GM12878 (cell line): Measurements from ENCODE around the gene HBD. TPM values are rescaled to one million over a fixed set of nuclear protein-coding genes. Genes with fewer than 3 reads are reported as not detected.

Source experiments
- ATAC-seq: fragments of 200-7000 bp; cut with Tn5 transposase; 3 replicates; pipeline ENCODE4 v1.9.1; 2020; ENCODE audit warnings: mild to moderate bottlenecking, moderate library complexity
- BruUV-seq: library from RNA; stranded (reverse); fragments of 400-500 nt; replicated peaks from 2 replicates; lab custom pipeline; 2021; lab: Mats Ljungman, UMichigan
- CTCF ChIA-PET: fragments of 300-600 bp; sonication (Branson Sonifier 250); formaldehyde crosslinking; extraction: SDS; loops from one replicate; lab custom pipeline; 2021; ENCODE audit warnings: inconsistent platforms; lab: Yijun Ruan, JAX
- POLR2A ChIA-PET: fragments of 350-600 bp; formaldehyde crosslinking; extraction: SDS; loops from one replicate; lab custom pipeline; 2021; ENCODE audit warnings: inconsistent platforms; lab: Charles Lee
- RAD21 ChIA-PET: fragments of 300-600 bp; sonication (Branson Sonifier 250); formaldehyde crosslinking; loops from one replicate; lab custom pipeline; 2023; ENCODE audit warnings: antibody characterized with exemption; ENCODE audit not compliant: unreplicated experiment; lab: Charles Lee
- SMC1A ChIA-PET: fragments of 300-600 bp; sonication (Branson Sonifier 250); formaldehyde crosslinking; loops from one replicate; lab custom pipeline; 2023; ENCODE audit not compliant: unreplicated experiment, uncharacterized antibody; lab: Charles Lee
- DNase-seq: peaks from one replicate; pipeline ENCODE4 v3.0.0-alpha.2; 2011; ENCODE audit warnings: low read depth, low spot score
- FAIRE-seq: peaks from 3 replicates; lab custom pipeline; 2011; peaks lifted over from hg19 to GRCh38; lab: Jason Lieb, UNC
- H2AFZ ChIP-seq: 2 replicates; pipeline ENCODE4 v1.6.0; 2011; ENCODE audit warnings: low read depth, low read length, control low read depth; ENCODE audit not compliant: control insufficient read depth
- H3K27ac ChIP-seq: 2 replicates; pipeline ENCODE4 v1.5.1; 2011; ENCODE audit warnings: control low read depth; ENCODE audit not compliant: control insufficient read depth, insufficient read depth
- H3K27me3 ChIP-seq, 2 experiments: replicated peaks in 1 of 2; 2 replicates each; pipeline versions ENCODE4 v1.6.0 to v1.6.1; 2011; ENCODE audit warnings: low read length in 1 of 2; ENCODE audit not compliant: control insufficient read depth in 2 of 2, insufficient read depth in 2 of 2
- H3K36me3 ChIP-seq, 2 experiments: 2 replicates each; pipeline ENCODE4 v1.5.1; 2011; ENCODE audit warnings: low read length in 1 of 2; ENCODE audit not compliant: control insufficient read depth in 2 of 2, insufficient read depth in 2 of 2
- H3K4me1 ChIP-seq: 2 replicates; pipeline ENCODE4 v1.6.1; 2011; ENCODE audit warnings: mild to moderate bottlenecking, low read length, moderate library complexity, mixed read lengths; ENCODE audit not compliant: control insufficient read depth, insufficient read depth
- H3K4me2 ChIP-seq: 2 replicates; pipeline ENCODE4 v1.6.0; 2011; ENCODE audit warnings: control low read depth; ENCODE audit not compliant: control insufficient read depth, insufficient read depth
- H3K4me3 ChIP-seq: fragments of 200-600 bp; sonication (generic); 2 replicates; pipeline ENCODE4 v1.5.1; 2016
- H3K79me2 ChIP-seq: 2 replicates; pipeline ENCODE4 v1.6.0; 2011; ENCODE audit warnings: low read length; ENCODE audit not compliant: control insufficient read depth, insufficient read depth
- H3K9ac ChIP-seq: 2 replicates; pipeline ENCODE4 v1.8.0; 2011; ENCODE audit warnings: low read length, control low read depth, mixed read lengths; ENCODE audit not compliant: control insufficient read depth, insufficient read depth
- H3K9me3 ChIP-seq: replicated peaks from 3 replicates; pipeline ENCODE4 v1.5.1; 2011; ENCODE audit warnings: mild to moderate bottlenecking, low read length; ENCODE audit not compliant: control insufficient read depth, insufficient read depth
- H4K20me1 ChIP-seq: 2 replicates; pipeline ENCODE4 v1.6.0; 2011; ENCODE audit not compliant: control insufficient read depth, insufficient read depth
- ATF7 ChIP-seq: fragments of 450-650 bp; IDR thresholded peaks from 2 replicates; pipeline ENCODE4 v1.6.1; 2016; ENCODE audit warnings: low read depth, mild to moderate bottlenecking
- BCL11A ChIP-seq: IDR thresholded peaks from 2 replicates; pipeline ENCODE4 v1.6.1; 2011; ENCODE audit warnings: low read depth, low read length
- CBX5 ChIP-seq: sonication (generic); IDR thresholded peaks from 2 replicates; pipeline ENCODE4 v1.6.1; 2016; ENCODE audit warnings: low read depth, moderate library complexity, mild to moderate bottlenecking, inconsistent platforms
- CREB1 ChIP-seq: IDR thresholded peaks from 2 replicates; pipeline ENCODE4 v1.6.1; 2012; ENCODE audit warnings: low read depth, mild to moderate bottlenecking, inconsistent platforms
- GATAD2B ChIP-seq: fragments of 450-650 bp; conservative IDR thresholded peaks from 2 replicates; pipeline ENCODE4 v1.6.1; 2017; ENCODE audit warnings: low read depth, mild to moderate bottlenecking, moderate library complexity
- MEF2B ChIP-seq: fragments of 450-650 bp; IDR thresholded peaks from 2 replicates; pipeline ENCODE4 v1.6.1; 2018; ENCODE audit warnings: mild to moderate bottlenecking, moderate library complexity; ENCODE audit not compliant: partially characterized antibody, poor library complexity, severe bottlenecking
- MTA2 ChIP-seq: fragments of 450-650 bp; IDR thresholded peaks from 2 replicates; pipeline ENCODE4 v1.6.1; 2016; ENCODE audit warnings: low read depth, mild to moderate bottlenecking, moderate library complexity
- MXI1 ChIP-seq: fragments of 150-350 bp; IDR thresholded peaks from 2 replicates; pipeline ENCODE4 v1.6.1; 2011; ENCODE audit warnings: low read depth, mild to moderate bottlenecking, inconsistent platforms, low read length, improper control_type of control experiment
- MYC ChIP-seq: IDR thresholded peaks from 2 replicates; pipeline ENCODE4 v1.6.1; 2011; ENCODE audit warnings: mild to moderate bottlenecking, low read length, moderate library complexity, inconsistent platforms; ENCODE audit not compliant: insufficient read depth, insufficient replicate concordance, insufficient read length, severe bottlenecking
- NFXL1 ChIP-seq: fragments of 450-650 bp; IDR thresholded peaks from 2 replicates; pipeline ENCODE4 v1.6.1; 2017; ENCODE audit warnings: antibody characterized with exemption, mild to moderate bottlenecking, borderline replicate concordance
- NFYA ChIP-seq: IDR thresholded peaks from 2 replicates; pipeline ENCODE4 v1.6.1; 2011; ENCODE audit warnings: low read depth, mild to moderate bottlenecking, low read length, improper control_type of control experiment, borderline replicate concordance
- PAX5 ChIP-seq: IDR thresholded peaks from 2 replicates; pipeline ENCODE4 v1.6.1; 2011; ENCODE audit warnings: low read depth, low read length, borderline replicate concordance
- POLR2A ChIP-seq: IDR thresholded peaks from 2 replicates; pipeline ENCODE4 v1.6.1; 2011; ENCODE audit warnings: low read depth, mild to moderate bottlenecking, low read length
- POLR2AphosphoS2 ChIP-seq: IDR thresholded peaks from 2 replicates; pipeline ENCODE4 v1.6.1; 2011; ENCODE audit warnings: low read depth, mild to moderate bottlenecking, low read length, improper control_type of control experiment, moderate library complexity
- SPI1 ChIP-seq: IDR thresholded peaks from 2 replicates; pipeline ENCODE4 v1.6.1; 2011; ENCODE audit warnings: low read depth, mild to moderate bottlenecking, low read length, moderate library complexity, borderline replicate concordance; ENCODE audit not compliant: insufficient read depth
- YBX1 ChIP-seq: fragments of 450-650 bp; IDR thresholded peaks from 2 replicates; pipeline ENCODE4 v1.6.1; 2016; ENCODE audit warnings: antibody characterized with exemption
- YY1 ChIP-seq: IDR thresholded peaks from 2 replicates; pipeline ENCODE4 v1.6.1; 2011; ENCODE audit warnings: low read depth, mild to moderate bottlenecking, low read length
- WGBS: methylation state at CpG from one replicate; pipeline ENCODE4 v1.1.6; 2016; ENCODE audit warnings: low lambda C conversion rate; ENCODE audit not compliant: insufficient replicate concordance, insufficient coverage; ENCODE audit errors: missing lambda C conversion rate; 5-methylcytosine and 5-hydroxymethylcytosine counted together
- in situ Hi-C: fragments of 300-500 bp; cut with MboI; formaldehyde crosslinking; loops from 9 replicates; pipeline ENCODE4 v1.14.3; 2018; ENCODE audit warnings: mixed read lengths
- intact Hi-C: fragments of 100-400 bp; cut with micrococcal nuclease; formaldehyde crosslinking; loops from one replicate; pipeline ENCODE4 v1.14.2; 2022; ENCODE audit not compliant: unreplicated experiment
- polyA plus RNA-seq, 11 experiments: library from polyadenylated mRNA; depleted of rRNA in 4 of 11; unstranded in 6 of 11; stranded (reverse) in 5 of 11; fragments of >200 nt; fragmentation: Nextera tagmentation in 4 of 11; fragmentation: Illumina TruSeq in 1 of 11; extraction: Ambion mirVana in 4 of 11; extraction: Trizol in 1 of 11; gene quantifications; 1 replicate in 1 of 11; 2 replicates in 10 of 11; pipeline versions ENCODE4 v1.2.1 to v1.2.3, GENCODE V29; 2011 to 2016; ENCODE audit warnings: inconsistent platforms in 2 of 11, missing spikeins in 2 of 11, low read depth in 1 of 11
- total RNA-seq, 4 experiments: library from RNA; depleted of rRNA in 3 of 4; stranded (reverse); fragments of >200 nt in 3 of 4; fragmentation: Illumina TruSeq in 1 of 4; extraction: Trizol in 1 of 4; gene quantifications; 2 replicates each; pipeline versions ENCODE4 v1.2.1 to v1.2.3, GENCODE V29; 2013 to 2021
- TF ChIP-seq, protein P1 (sequence below): IDR thresholded peaks from 2 replicates; pipeline ENCODE4 v1.6.1; 2012; ENCODE audit warnings: low read length, inconsistent platforms
- TF ChIP-seq, protein P2 (sequence below): fragments of 450-650 bp; IDR thresholded peaks from 2 replicates; pipeline ENCODE4 v1.6.1; 2017; ENCODE audit warnings: mild to moderate bottlenecking, moderate library complexity

HBD gene
- total and polyA plus RNA-seq, 10 of the 15 experiments (the other 5 are each of a cell fraction or from before 2014, with no cell fraction given) = 0.11 to 0.32 TPM; not detected in 8

DNA sequence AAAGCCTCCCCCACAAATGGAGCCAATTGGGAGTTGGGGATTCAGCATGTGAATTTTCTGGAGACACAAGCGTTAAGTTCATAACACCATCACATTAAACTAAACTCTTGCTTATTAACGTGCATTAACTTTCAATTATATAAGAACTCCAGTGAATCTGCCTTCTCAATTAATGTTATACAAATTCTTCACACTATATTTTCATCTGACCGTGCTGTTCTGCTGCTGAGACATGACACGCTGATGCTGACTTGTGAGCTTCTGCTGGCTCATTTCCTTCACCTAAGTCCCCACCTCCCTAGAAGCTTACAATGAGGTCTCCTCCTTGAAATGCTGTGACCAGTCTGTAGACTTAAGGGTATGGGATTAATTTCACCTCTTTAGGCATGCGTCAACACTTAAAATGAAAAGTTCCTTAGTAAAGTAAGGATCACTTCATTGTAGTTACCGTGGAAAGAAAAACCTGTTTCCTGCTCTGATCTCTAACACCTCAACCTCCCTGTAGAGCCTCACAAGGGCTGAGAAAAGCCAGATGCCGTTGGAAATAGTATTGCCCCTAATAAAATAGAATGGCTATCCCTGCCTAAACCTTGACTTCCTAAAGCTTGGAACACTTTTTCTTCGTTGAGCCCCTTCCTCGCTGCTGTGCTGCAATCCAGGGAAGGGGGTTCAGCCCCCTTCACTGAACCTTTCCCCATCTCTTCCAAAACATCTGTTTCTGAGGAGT is 18.1 kb upstream of the HBD start:
- TF ChIP-seq MYC (no peak), PAX5 (no peak), ATF7 (no peak), POLR2A (no peak), GATAD2B (no peak), MXI1 (no peak), YY1 (no peak), YBX1 (no peak), MEF2B (no peak), SPI1 (no peak), MTA2 (no peak), CREB1 (no peak), CBX5 (no peak), POLR2AphosphoS2 (no peak), NFXL1 (no peak), BCL11A (no peak), NFYA (no peak)
- TF ChIP-seq, protein P1, sequence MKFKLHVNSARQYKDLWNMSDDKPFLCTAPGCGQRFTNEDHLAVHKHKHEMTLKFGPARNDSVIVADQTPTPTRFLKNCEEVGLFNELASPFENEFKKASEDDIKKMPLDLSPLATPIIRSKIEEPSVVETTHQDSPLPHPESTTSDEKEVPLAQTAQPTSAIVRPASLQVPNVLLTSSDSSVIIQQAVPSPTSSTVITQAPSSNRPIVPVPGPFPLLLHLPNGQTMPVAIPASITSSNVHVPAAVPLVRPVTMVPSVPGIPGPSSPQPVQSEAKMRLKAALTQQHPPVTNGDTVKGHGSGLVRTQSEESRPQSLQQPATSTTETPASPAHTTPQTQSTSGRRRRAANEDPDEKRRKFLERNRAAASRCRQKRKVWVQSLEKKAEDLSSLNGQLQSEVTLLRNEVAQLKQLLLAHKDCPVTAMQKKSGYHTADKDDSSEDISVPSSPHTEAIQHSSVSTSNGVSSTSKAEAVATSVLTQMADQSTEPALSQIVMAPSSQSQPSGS = no peak
- TF ChIP-seq, protein P2, sequence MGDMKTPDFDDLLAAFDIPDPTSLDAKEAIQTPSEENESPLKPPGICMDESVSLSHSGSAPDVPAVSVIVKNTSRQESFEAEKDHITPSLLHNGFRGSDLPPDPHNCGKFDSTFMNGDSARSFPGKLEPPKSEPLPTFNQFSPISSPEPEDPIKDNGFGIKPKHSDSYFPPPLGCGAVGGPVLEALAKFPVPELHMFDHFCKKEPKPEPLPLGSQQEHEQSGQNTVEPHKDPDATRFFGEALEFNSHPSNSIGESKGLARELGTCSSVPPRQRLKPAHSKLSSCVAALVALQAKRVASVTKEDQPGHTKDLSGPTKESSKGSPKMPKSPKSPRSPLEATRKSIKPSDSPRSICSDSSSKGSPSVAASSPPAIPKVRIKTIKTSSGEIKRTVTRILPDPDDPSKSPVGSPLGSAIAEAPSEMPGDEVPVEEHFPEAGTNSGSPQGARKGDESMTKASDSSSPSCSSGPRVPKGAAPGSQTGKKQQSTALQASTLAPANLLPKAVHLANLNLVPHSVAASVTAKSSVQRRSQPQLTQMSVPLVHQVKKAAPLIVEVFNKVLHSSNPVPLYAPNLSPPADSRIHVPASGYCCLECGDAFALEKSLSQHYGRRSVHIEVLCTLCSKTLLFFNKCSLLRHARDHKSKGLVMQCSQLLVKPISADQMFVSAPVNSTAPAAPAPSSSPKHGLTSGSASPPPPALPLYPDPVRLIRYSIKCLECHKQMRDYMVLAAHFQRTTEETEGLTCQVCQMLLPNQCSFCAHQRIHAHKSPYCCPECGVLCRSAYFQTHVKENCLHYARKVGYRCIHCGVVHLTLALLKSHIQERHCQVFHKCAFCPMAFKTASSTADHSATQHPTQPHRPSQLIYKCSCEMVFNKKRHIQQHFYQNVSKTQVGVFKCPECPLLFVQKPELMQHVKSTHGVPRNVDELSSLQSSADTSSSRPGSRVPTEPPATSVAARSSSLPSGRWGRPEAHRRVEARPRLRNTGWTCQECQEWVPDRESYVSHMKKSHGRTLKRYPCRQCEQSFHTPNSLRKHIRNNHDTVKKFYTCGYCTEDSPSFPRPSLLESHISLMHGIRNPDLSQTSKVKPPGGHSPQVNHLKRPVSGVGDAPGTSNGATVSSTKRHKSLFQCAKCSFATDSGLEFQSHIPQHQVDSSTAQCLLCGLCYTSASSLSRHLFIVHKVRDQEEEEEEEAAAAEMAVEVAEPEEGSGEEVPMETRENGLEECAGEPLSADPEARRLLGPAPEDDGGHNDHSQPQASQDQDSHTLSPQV = no peak
- H3K9ac ChIP-seq = no peak overlapping the region
- RAD21 ChIA-PET = no interaction called here
- H3K4me2 ChIP-seq = no peak overlapping the region
- FAIRE-seq = no peak
- H3K79me2 ChIP-seq = no peaks in the 10 kb centered on the region
- CTCF ChIA-PET = no interaction called here
- no peak for ATAC-seq
- SMC1A ChIA-PET = no interaction called here
- BruUV-seq = no TSS peak
- H2AFZ ChIP-seq = no peak overlapping the region
- DNase-seq = no peak
- POLR2A ChIA-PET = no interaction called here
- no peaks in the 10 kb centered on the region; a peak in 1 of 4 replicates for H3K27me3 ChIP-seq
- H3K27ac ChIP-seq = no peak overlapping the region
- in situ Hi-C loops (no loop called here), intact Hi-C loops (no loop called here)
- no peaks in the 10 kb centered on the region for H4K20me1 ChIP-seq
- H3K9me3 ChIP-seq = no peaks in the 10 kb centered on the region
- no peaks in the 10 kb centered on the region for H3K36me3 ChIP-seq
- H3K4me3 ChIP-seq = no peak overlapping the region
- 35% methylated on average over 9 of the region's 9 CpGs for WGBS
- no peaks in the 10 kb centered on the region for H3K4me1 ChIP-seq
